Motor neuron (in vitro differentiated cells): ENCODE data around the gene FRS3. TPM values are rescaled to one million over a fixed set of nuclear protein-coding genes. Genes with fewer than 3 reads are reported as not detected.

Experiments used
- ATAC-seq, 8 experiments: fragments of 200-7000 bp; cut with Tn5 transposase; replicated peaks in 6 of 8; 2 replicates each; pipeline ENCODE4 v1.8.0; 2021; ENCODE audit warnings: mild to moderate bottlenecking in 8 of 8, moderate library complexity in 8 of 8
- H3K27ac ChIP-seq, 2 donors: fragments of 250-450 bp; sonication (Bioruptor Pico); 2 replicates each; pipeline ENCODE4 v1.9.0; 2021; ENCODE audit warnings: antibody characterized with exemption in 2 of 2, mild to moderate bottlenecking in 2 of 2, moderate library complexity in 1 of 2
- H3K4me1 ChIP-seq, 2 donors: fragments of 250-450 bp; sonication (Bioruptor Pico); replicated peaks in 1 of 2; 2 replicates each; pipeline ENCODE4 v1.6.1; 2021; ENCODE audit warnings: antibody characterized with exemption in 2 of 2, mild to moderate bottlenecking in 2 of 2, moderate library complexity in 1 of 2
- H3K4me3 ChIP-seq, 5 donors: fragments of 250-450 bp; sonication (Bioruptor Pico); 2 replicates each; pipeline ENCODE4 v1.9.0; 2021; ENCODE audit warnings: antibody characterized with exemption in 5 of 5, mild to moderate bottlenecking in 5 of 5, moderate library complexity in 4 of 5
- WGBS, 10 experiments: fragments of 450-650 bp; shearing (Covaris generic); methylation state at CpG; one replicate each; pipeline ENCODE4 v1.0.0; 2022; 5-methylcytosine and 5-hydroxymethylcytosine counted together
- in situ Hi-C, 9 experiments: fragments of 400-800 bp; cut with MboI; loops; one replicate each; pipeline ENCODE4 v1.15.0; 2021; ENCODE audit warnings: low sequenced_read_pairs in 9 of 9, low pct_unique_long_range_greater_than_20kb in 2 of 9; ENCODE audit not compliant: unreplicated experiment in 9 of 9
- total RNA-seq, 8 experiments: library from RNA; unstranded; fragments of 300-600 nt; gene quantifications; 2 replicates each; pipeline versions ENCODE4 v1.2.3 to v1.2.4, GENCODE V29; 2022

FRS3 gene
- total RNA-seq, 8 experiments from 2014 or later = 0.51 to 11.8 (median 9.0) TPM

GRCh38 chr6:41759106-41759904, 20.4 kb downstream of the FRS3 start:
- in situ Hi-C loops = no loop called here
- 60 to 100% (median 82%) methylated on average over 1 to 6 of the region's 13 CpGs; no CpG with 5 or more reads in 3 of the 10 experiments for WGBS, 10 experiments
- Histone ChIP-seq H3K4me3 (no peak overlapping the region), H3K4me1 (peaks cover 8 to 10% of the 10 kb centered on the region in 2 donors), H3K27ac (no peak overlapping the region)
- ATAC-seq = no peak

GRCh38 chr6:41758641-41759035, 21.1 kb downstream of the FRS3 start:
- in situ Hi-C loops = no loop called here
- WGBS, 10 experiments = 75 to 100% (median 80%) methylated on average over 1 to 5 of the region's 6 CpGs; no CpG with 5 or more reads in 3 of the 10 experiments
- Histone ChIP-seq H3K27ac (no peak overlapping the region), H3K4me1 (peaks cover 1 to 10% of the 10 kb centered on the region in 2 donors), H3K4me3 (no peak overlapping the region)
- no peak for ATAC-seq

- in situ Hi-C loops = no loop called here
- 0 to 89% (median 68%) methylated on average over 1 to 5 of the region's 8 CpGs; no CpG with 5 or more reads in 1 of the 10 experiments for WGBS, 10 experiments
- no peak overlapping the region for H3K4me3 ChIP-seq
- H3K4me1 ChIP-seq = peaks cover 0 to 10% of the 10 kb centered on the region in 2 donors
- H3K27ac ChIP-seq = no peak overlapping the region
- no peak for ATAC-seq
Measured at GRCh38 chr6:41757931-41758640, 21.6 kb downstream of the FRS3 start.

- no peak for ATAC-seq
- Histone ChIP-seq H3K4me1 (peaks cover 0 to 10% of the 10 kb centered on the region in 2 donors), H3K27ac (no peak overlapping the region), H3K4me3 (no peak overlapping the region)
- in situ Hi-C loops = no loop called here
- 72 to 80% methylated on average over 2 of the region's 6 CpGs; no CpG with 5 or more reads in 8 of the 10 experiments for WGBS, 10 experiments
Measured at GRCh38 chr6:41757271-41757670, 22.4 kb downstream of the FRS3 start.

GRCh38 chr6:41756354-41756753, 23.3 kb downstream of the FRS3 start:
- peak overlapping the region in 1 of 2 donors; percentile 39 for H3K27ac ChIP-seq
- in situ Hi-C loops = no loop called here
- 13 to 45% (median 39%) methylated on average over 3 to 8 of the region's 13 CpGs; no CpG with 5 or more reads in 6 of the 10 experiments for WGBS, 10 experiments
- no peak overlapping the region for H3K4me3 ChIP-seq
- H3K4me1 ChIP-seq = peaks cover 0 to 10% of the 10 kb centered on the region in 2 donors
- peak in 4 of 8 experiments; percentile 33 to 86 (median 76) for ATAC-seq

- in situ Hi-C loops = no loop called here
- Histone ChIP-seq H3K4me3 (no peak overlapping the region), H3K27ac (no peak overlapping the region), H3K4me1 (peaks cover 0 to 10% of the 10 kb centered on the region in 2 donors)
- ATAC-seq = no peak
- WGBS, 10 experiments = 28 to 80% (median 50%) methylated on average over 1 to 4 of the region's 4 CpGs; no CpG with 5 or more reads in 3 of the 10 experiments
Measured at GRCh38 chr6:41755895-41756294, 23.8 kb downstream of the FRS3 start.

GRCh38 chr6:41750374-41750773, 29.3 kb downstream of the FRS3 start:
- WGBS, 10 experiments = 38 to 100% (median 86%) methylated on average over 1 to 3 of the region's 3 CpGs; no CpG with 5 or more reads in 4 of the 10 experiments

GRCh38 chr6:41748542-41748941, 31.2 kb downstream of the FRS3 start:
- in situ Hi-C loops = no loop called here
- no peak for ATAC-seq
- Histone ChIP-seq H3K4me1 (no peaks in the 10 kb centered on the region), H3K27ac (no peak overlapping the region), H3K4me3 (no peak overlapping the region)
- WGBS, 10 experiments = 72 to 83% methylated on average over 2 to 3 of the region's 3 CpGs; no CpG with 5 or more reads in 8 of the 10 experiments

More at GRCh38 chr6:41750374-41750773, 29.3 kb downstream of the FRS3 start:
- Histone ChIP-seq H3K4me3 (no peak overlapping the region), H3K27ac (no peak overlapping the region), H3K4me1 (no peaks in the 10 kb centered on the region)
- in situ Hi-C loops = no loop called here
- no peak for ATAC-seq

- Histone ChIP-seq H3K4me3 (no peak overlapping the region), H3K27ac (no peak overlapping the region), H3K4me1 (no peaks in the 10 kb centered on the region)
- no peak for ATAC-seq
- WGBS, 10 experiments = 60 to 100% (median 73%) methylated on average over 1 to 4 of the region's 6 CpGs; no CpG with 5 or more reads in 6 of the 10 experiments
- in situ Hi-C loops = no loop called here
Measured at GRCh38 chr6:41748102-41748477, 31.6 kb downstream of the FRS3 start.

GRCh38 chr6:41747256-41748101, 32.2 kb downstream of the FRS3 start, which contains the start of gene PGC:
Gene PGC (minus strand): TSS chr6:41747397. CDS start chr6:41747334, 63 bp downstream.
- WGBS, 10 experiments = 50 to 100% (median 89%) methylated on average over 2 to 11 of the region's 15 CpGs
- no peaks in the 10 kb centered on the region for H3K4me1 ChIP-seq
- H3K4me3 ChIP-seq = no peak within 1 kb of the TSS
- in situ Hi-C loops = no loop called here
- no peak within 1 kb of the TSS for H3K27ac ChIP-seq
- ATAC-seq = no peak

GRCh38 chr6:41746107-41746506, 33.6 kb downstream of the FRS3 start:
- ATAC-seq = peak in 3 of 8 experiments; percentile 29 to 65 (median 30)
- in situ Hi-C loops = no loop called here
- Histone ChIP-seq H3K27ac (no peak overlapping the region), H3K4me3 (no peak overlapping the region), H3K4me1 (peaks cover 0 to 3% of the 10 kb centered on the region in 2 donors)
- 0 to 94% (median 71%) methylated on average over 1 to 5 of the region's 10 CpGs; no CpG with 5 or more reads in 5 of the 10 experiments for WGBS, 10 experiments

GRCh38 chr6:41744236-41744787, 35.4 kb downstream of the FRS3 start:
- in situ Hi-C loops = no loop called here
- Histone ChIP-seq H3K27ac (no peak overlapping the region), H3K4me1 (peaks cover 0 to 3% of the 10 kb centered on the region in 2 donors), H3K4me3 (no peak overlapping the region)
- 72 to 81% (median 76%) methylated on average over 1 to 5 of the region's 7 CpGs; no CpG with 5 or more reads in 6 of the 10 experiments for WGBS, 10 experiments
- ATAC-seq = no peak
